Liver (tissue), 9 donors: ENCODE data around the gene XYLT2. TPM values are rescaled to one million over a fixed set of nuclear protein-coding genes. Genes with fewer than 3 reads are reported as not detected.

Source experiments
- DNase-seq: peaks from one replicate; pipeline ENCODE4 v3.0.0-alpha.2; 2017; ENCODE audit warnings: low spot score
- H3K27ac ChIP-seq, 2 donors: one replicate each; pipeline ENCODE4 v1.7.0; 2013; ENCODE audit warnings: inconsistent platforms in 2 of 2, low read length in 2 of 2, control low read depth in 1 of 2, low read depth in 1 of 2, mild to moderate bottlenecking in 1 of 2
- H3K27me3 ChIP-seq, 4 donors: one replicate each; pipeline versions ENCODE4 v1.6.1 to v1.7.0; 2013; ENCODE audit warnings: low read length in 3 of 4, inconsistent platforms in 1 of 4, mild to moderate bottlenecking in 1 of 4, moderate library complexity in 1 of 4; ENCODE audit not compliant: control insufficient read depth in 4 of 4, insufficient read depth in 4 of 4
- H3K36me3 ChIP-seq, 4 donors: one replicate each; pipeline versions ENCODE4 v1.6.1 to v1.7.0; 2013; ENCODE audit warnings: low read length in 3 of 4, mild to moderate bottlenecking in 3 of 4, low read depth in 1 of 4, moderate library complexity in 1 of 4; ENCODE audit not compliant: control insufficient read depth in 4 of 4, insufficient read depth in 3 of 4
- H3K4me1 ChIP-seq, 4 donors: one replicate each; pipeline versions ENCODE4 v1.6.1 to v1.7.0; 2013; ENCODE audit warnings: low read length in 3 of 4, mild to moderate bottlenecking in 3 of 4, moderate library complexity in 1 of 4; ENCODE audit not compliant: control insufficient read depth in 4 of 4, insufficient read depth in 4 of 4
- H3K4me3 ChIP-seq, 3 donors: one replicate each; pipeline versions ENCODE4 v1.6.1 to v1.7.0; 2013; ENCODE audit warnings: low read length in 3 of 3, control low read depth in 1 of 3, low read depth in 1 of 3, mild to moderate bottlenecking in 1 of 3
- H3K9ac ChIP-seq, 2 donors: one replicate each; pipeline ENCODE4 v1.7.0; 2013; ENCODE audit warnings: low read length in 2 of 2, mild to moderate bottlenecking in 2 of 2, moderate library complexity in 2 of 2, control low read depth in 1 of 2, low read depth in 1 of 2
- H3K9me3 ChIP-seq, 4 donors: one replicate each; pipeline versions ENCODE4 v1.6.1 to v1.7.0; 2013; ENCODE audit warnings: low read length in 3 of 4; ENCODE audit not compliant: control insufficient read depth in 4 of 4
- ATF3 ChIP-seq: IDR thresholded peaks from 2 replicates; pipeline ENCODE4 v1.6.1; 2016; ENCODE audit warnings: antibody characterized with exemption
- CTCF ChIP-seq: fragments of 150-350 bp; IDR thresholded peaks from 2 replicates; pipeline ENCODE4 v1.5.1; 2017; ENCODE audit warnings: improper control_type of control experiment, low read depth, low read length; ENCODE audit not compliant: missing input control
- EGR1 ChIP-seq, 2 donors: IDR thresholded peaks; 2 replicates each; pipeline ENCODE4 v1.6.1; 2016 to 2018; ENCODE audit warnings: antibody characterized with exemption in 2 of 2, low read depth in 2 of 2
- FOXA1 ChIP-seq: IDR thresholded peaks from 2 replicates; pipeline ENCODE4 v1.6.1; 2016; ENCODE audit warnings: antibody characterized with exemption
- FOXA2 ChIP-seq: IDR thresholded peaks from 2 replicates; pipeline ENCODE4 v1.6.1; 2016; ENCODE audit warnings: antibody characterized with exemption
- GABPA ChIP-seq, 2 donors: IDR thresholded peaks in 1 of 2; conservative IDR thresholded peaks in 1 of 2; 2 replicates each; pipeline ENCODE4 v1.6.1; 2016; ENCODE audit warnings: antibody characterized with exemption in 2 of 2, mild to moderate bottlenecking in 1 of 2, moderate library complexity in 1 of 2
- HNF4A ChIP-seq, 2 donors: conservative IDR thresholded peaks; 2 replicates each; pipeline ENCODE4 v1.6.1; 2016; ENCODE audit warnings: antibody characterized with exemption in 2 of 2, mild to moderate bottlenecking in 2 of 2
- HNF4G ChIP-seq: IDR thresholded peaks from 2 replicates; pipeline ENCODE4 v1.6.1; 2016; ENCODE audit warnings: antibody characterized with exemption
- JUND ChIP-seq, 2 donors: IDR thresholded peaks; 2 replicates each; pipeline ENCODE4 v1.6.1; 2016; ENCODE audit warnings: antibody characterized with exemption in 2 of 2
- NR2F2 ChIP-seq: IDR thresholded peaks from 2 replicates; pipeline ENCODE4 v1.6.1; 2016; ENCODE audit warnings: antibody characterized with exemption
- RAD21 ChIP-seq, 2 donors: IDR thresholded peaks; 2 replicates each; pipeline ENCODE4 v1.6.1; 2016; ENCODE audit warnings: antibody characterized with exemption in 2 of 2, mild to moderate bottlenecking in 2 of 2
- REST ChIP-seq: IDR thresholded peaks from 2 replicates; pipeline ENCODE4 v1.6.1; 2016; ENCODE audit warnings: antibody characterized with exemption, mild to moderate bottlenecking
- RXRA ChIP-seq, 2 donors: IDR thresholded peaks; 2 replicates each; pipeline ENCODE4 v1.6.1; 2017 to 2018; ENCODE audit warnings: antibody characterized with exemption in 2 of 2, mild to moderate bottlenecking in 1 of 2
- SP1 ChIP-seq: IDR thresholded peaks from 2 replicates; pipeline ENCODE4 v1.6.1; 2018; ENCODE audit warnings: antibody characterized with exemption, mild to moderate bottlenecking
- TAF1 ChIP-seq: conservative IDR thresholded peaks from 2 replicates; pipeline ENCODE4 v1.6.1; 2016; ENCODE audit warnings: antibody characterized with exemption, mild to moderate bottlenecking
- YY1 ChIP-seq: IDR thresholded peaks from 2 replicates; pipeline ENCODE4 v1.6.1; 2016; ENCODE audit warnings: antibody characterized with exemption, mild to moderate bottlenecking
- ZBTB33 ChIP-seq: IDR thresholded peaks from 2 replicates; pipeline ENCODE4 v1.6.1; 2016; ENCODE audit warnings: antibody characterized with exemption
- WGBS: extraction: QIAGEN DNeasy Blood & Tissue Kit; methylation state at CpG from one replicate; pipeline ENCODE4 v1.1.7; 2013; 5-methylcytosine and 5-hydroxymethylcytosine counted together
- polyA plus RNA-seq, 2 donors: library from polyadenylated mRNA; stranded (reverse) in 1 of 2; unstranded in 1 of 2; fragments of 200-250 nt in 1 of 2; fragments of >200 nt in 1 of 2; fragmentation: Nextera tagmentation in 1 of 2; extraction: Ambion mirVana in 1 of 2; gene quantifications; one replicate each; pipeline versions ENCODE4 v1.2.1 to v1.2.3, GENCODE V29; 2013 to 2015
- total RNA-seq, 2 donors: library from RNA; depleted of rRNA; stranded (reverse); fragments of >200 nt; gene quantifications; one replicate each; pipeline ENCODE4 v1.2.3, GENCODE V29; 2014
- TF ChIP-seq, protein P1 (sequence below): IDR thresholded peaks from 2 replicates; pipeline ENCODE4 v1.6.1; 2016; ENCODE audit warnings: antibody characterized with exemption
- donor health status: healthy.
- donor health status: healthy.
- donor health status: healthy.
- donor health status: healthy.
- donor health status: healthy.

The XYLT2 gene
- total and polyA plus RNA-seq, 4 donors = 5.3 to 11.3 (median 8.2) TPM

- no peak for DNase-seq
- Histone ChIP-seq H3K4me3 (no peak overlapping the region), H3K9ac (no peak overlapping the region), H3K36me3 (no peaks in the 10 kb centered on the region), H3K27me3 (no peaks in the 10 kb centered on the region), H3K4me1 (no peaks in the 10 kb centered on the region), H3K27ac (no peak overlapping the region), H3K9me3 (no peaks in the 10 kb centered on the region)
- no peak for TF ChIP-seq GABPA (IDR thresholded peaks at IDR 0.05 in 1 of 2, conservative IDR thresholded peaks at IDR 0.05 in 1 of 2)
- no peak for TF ChIP-seq FOXA1
- TF ChIP-seq ZBTB33 = no peak
- TF ChIP-seq, protein P1, sequence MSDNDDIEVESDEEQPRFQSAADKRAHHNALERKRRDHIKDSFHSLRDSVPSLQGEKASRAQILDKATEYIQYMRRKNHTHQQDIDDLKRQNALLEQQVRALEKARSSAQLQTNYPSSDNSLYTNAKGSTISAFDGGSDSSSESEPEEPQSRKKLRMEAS = no peak
- 73% methylated on average over 5 of the region's 5 CpGs for WGBS
Observed at GRCh38 chr17:50323060-50323459, 22.9 kb upstream of the XYLT2 start.

DNA sequence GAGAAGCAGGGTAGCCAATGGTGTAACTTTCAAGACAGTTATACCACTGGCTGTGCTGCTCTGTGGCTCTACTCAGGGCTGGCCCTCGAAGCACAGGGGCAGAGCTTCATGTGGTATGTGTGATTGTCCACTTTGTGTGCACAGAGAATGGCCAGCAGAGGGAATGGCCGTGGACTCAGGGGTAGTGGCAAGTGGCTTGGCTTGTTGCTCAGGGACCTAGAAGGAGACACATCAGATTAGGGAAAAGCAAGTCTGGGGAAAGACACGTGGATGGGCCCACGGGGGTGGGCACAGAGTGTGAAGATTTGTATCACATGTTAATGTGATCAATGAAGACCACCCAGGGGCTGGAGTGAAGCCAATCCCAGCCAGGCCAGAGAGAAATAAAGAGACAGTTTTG is 20.0 kb upstream of the XYLT2 start:
- WGBS = 55% methylated on average over 4 of the region's 4 CpGs
- Histone ChIP-seq H3K4me3 (no peak overlapping the region), H3K36me3 (no peaks in the 10 kb centered on the region), H3K4me1 (no peaks in the 10 kb centered on the region), H3K27ac (no peak overlapping the region), H3K9ac (no peak overlapping the region), H3K27me3 (no peaks in the 10 kb centered on the region), H3K9me3 (no peaks in the 10 kb centered on the region)
- no peak for DNase-seq
- TF ChIP-seq GABPA (IDR thresholded peaks at IDR 0.05 in 1 of 2, conservative IDR thresholded peaks at IDR 0.05 in 1 of 2) = no peak
- TF ChIP-seq SP1 = no peak
- no peak for TF ChIP-seq HNF4G
- TF ChIP-seq, protein P1 = no peak
- no peak for TF ChIP-seq HNF4A (conservative IDR thresholded peaks at IDR 0.05)
- no peak for TF ChIP-seq CTCF
- TF ChIP-seq JUND (IDR thresholded peaks at IDR 0.05) = no peak
- no peak for TF ChIP-seq RXRA (IDR thresholded peaks at IDR 0.05)
- no peak for TF ChIP-seq FOXA1
- TF ChIP-seq TAF1 = no peak
- TF ChIP-seq REST = no peak
- no peak for TF ChIP-seq EGR1 (IDR thresholded peaks at IDR 0.05; ENCODE audit: low read depth in 2 of 2)
- TF ChIP-seq FOXA2 = no peak
- no peak for TF ChIP-seq YY1
- no peak for TF ChIP-seq RAD21 (IDR thresholded peaks at IDR 0.05)
- TF ChIP-seq NR2F2 = no peak
- TF ChIP-seq ZBTB33 = no peak
- no peak for TF ChIP-seq ATF3
